Transverse colon (tissue), 4 donors: ENCODE measurements around the gene RFX3.

ENCODE experiments used
- EP300 ChIP-seq: sonication (generic); formaldehyde crosslinking; IDR thresholded peaks from one replicate; pipeline ENCODE4 v1.6.1; 2017; ENCODE audit warnings: antibody characterized with exemption, low read depth
- POLR2A ChIP-seq: fragments of 450-650 bp; IDR thresholded peaks from one replicate; pipeline ENCODE4 v1.6.1; 2016; ENCODE audit warnings: antibody characterized with exemption, mild to moderate bottlenecking, moderate library complexity
- POLR2AphosphoS5 ChIP-seq, 3 donors: sonication (generic); formaldehyde crosslinking; IDR thresholded peaks; one replicate each; pipeline ENCODE4 v1.6.1; 2016; ENCODE audit warnings: antibody characterized with exemption in 3 of 3
- TF ChIP-seq, protein P1 (sequence below), 5 experiments: fragments of 200-600 bp in 3 of 5; fragments of 450-650 bp in 2 of 5; sonication (generic) in 3 of 5; IDR thresholded peaks; 1 replicate in 2 of 5; 2 replicates in 3 of 5; pipeline ENCODE4 v1.5.1; 2016 to 2017; ENCODE audit warnings: antibody characterized with exemption in 5 of 5, inconsistent platforms in 3 of 5, mild to moderate bottlenecking in 2 of 5, moderate library complexity in 1 of 5

DNA sequence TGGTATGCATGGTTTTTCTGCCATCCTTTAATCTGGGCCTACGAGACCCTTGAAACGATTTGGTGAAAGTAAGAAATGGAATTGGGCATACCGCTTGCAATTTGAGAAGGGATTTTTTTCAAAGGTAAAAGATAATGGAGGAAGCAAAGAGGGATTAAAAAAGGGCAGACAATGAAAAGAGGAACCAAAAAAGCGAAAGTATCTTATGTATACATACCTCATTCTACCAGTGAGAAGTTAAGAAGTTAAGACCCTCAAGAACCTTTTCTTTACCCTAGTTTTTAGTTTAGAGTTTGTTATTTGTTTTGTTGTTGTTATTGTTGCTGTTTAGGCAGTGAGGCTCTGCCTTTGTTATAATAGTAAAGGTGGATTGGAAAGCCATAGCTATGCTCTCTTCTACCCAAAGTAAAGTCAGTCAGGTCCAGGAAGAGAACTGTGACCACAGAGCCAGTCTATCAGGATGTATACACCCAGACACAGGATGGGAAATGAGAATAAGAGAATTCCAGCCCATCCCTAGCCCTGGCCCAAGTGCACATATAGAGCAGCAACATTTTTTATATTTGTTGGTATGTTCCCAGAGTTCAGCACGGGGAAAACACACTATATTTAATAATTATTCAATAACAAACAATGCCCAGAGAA lies 166.6 kb downstream of the RFX3 start:
- TF ChIP-seq, protein P1, sequence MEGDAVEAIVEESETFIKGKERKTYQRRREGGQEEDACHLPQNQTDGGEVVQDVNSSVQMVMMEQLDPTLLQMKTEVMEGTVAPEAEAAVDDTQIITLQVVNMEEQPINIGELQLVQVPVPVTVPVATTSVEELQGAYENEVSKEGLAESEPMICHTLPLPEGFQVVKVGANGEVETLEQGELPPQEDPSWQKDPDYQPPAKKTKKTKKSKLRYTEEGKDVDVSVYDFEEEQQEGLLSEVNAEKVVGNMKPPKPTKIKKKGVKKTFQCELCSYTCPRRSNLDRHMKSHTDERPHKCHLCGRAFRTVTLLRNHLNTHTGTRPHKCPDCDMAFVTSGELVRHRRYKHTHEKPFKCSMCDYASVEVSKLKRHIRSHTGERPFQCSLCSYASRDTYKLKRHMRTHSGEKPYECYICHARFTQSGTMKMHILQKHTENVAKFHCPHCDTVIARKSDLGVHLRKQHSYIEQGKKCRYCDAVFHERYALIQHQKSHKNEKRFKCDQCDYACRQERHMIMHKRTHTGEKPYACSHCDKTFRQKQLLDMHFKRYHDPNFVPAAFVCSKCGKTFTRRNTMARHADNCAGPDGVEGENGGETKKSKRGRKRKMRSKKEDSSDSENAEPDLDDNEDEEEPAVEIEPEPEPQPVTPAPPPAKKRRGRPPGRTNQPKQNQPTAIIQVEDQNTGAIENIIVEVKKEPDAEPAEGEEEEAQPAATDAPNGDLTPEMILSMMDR (IDR thresholded peaks at IDR 0.05): no peak
- TF ChIP-seq POLR2A: no peak
- TF ChIP-seq POLR2AphosphoS5 (IDR thresholded peaks at IDR 0.05): no peak
- no peak for TF ChIP-seq EP300
